Measurements from ENCODE around the gene LYPD6B.

GRCh38 chr2:149098701-149099100 is 60.2 kb downstream of the LYPD6B start:
- TF ChIP-seq CTCF (IDR thresholded peaks at IDR 0.05), result no peak
- no peak for TF ChIP-seq POLR2A (IDR thresholded peaks at IDR 0.05)

Measured in lower leg skin (tissue), 3 donors.